ENCODE measurements around the gene RGS16.

Gene RGS16

GRCh38 chr1:182614796-182615454 lies 10.7 kb upstream of the RGS16 start (continued):
- 0 out of 2 replicates have a peak, but pooled peaks have one; percentile 43 for TF ChIP-seq ZNF596 (tag by site-specific recombination; IDR thresholded peaks at IDR 0.05)
- TF ChIP-seq YY1 (tag by site-specific recombination; IDR thresholded peaks at IDR 0.05) = peak; percentile 14; the same call in 1 of the 2 replicates
- peak; percentile 83 for TF ChIP-seq ZNF561 (tag by site-specific recombination; IDR thresholded peaks at IDR 0.05; ENCODE audit: borderline replicate concordance)
- TF ChIP-seq ZNF629 (tag by site-specific recombination; IDR thresholded peaks at IDR 0.05) = peak; percentile 39; the same call in 1 of the 2 replicates
- TF ChIP-seq ZBTB26 (tag by site-specific recombination; optimal IDR thresholded peaks at IDR 0.05) = peak; percentile 96
- TF ChIP-seq TCF7L2 (IDR thresholded peaks at IDR 0.05; ENCODE audit: borderline replicate concordance, low read depth, low read length) = peak; percentile 40; the same call in 1 of the 2 replicates
- TF ChIP-seq ZNF362 (tag by site-specific recombination; IDR thresholded peaks at IDR 0.05) = no peak
- TF ChIP-seq ZSCAN30 (tag by site-specific recombination; IDR thresholded peaks at IDR 0.05) = peak; percentile 62
- no peak for TF ChIP-seq ZNF704 (tag by site-specific recombination; IDR thresholded peaks at IDR 0.05)
- TF ChIP-seq ZNF843 (tag by site-specific recombination; IDR thresholded peaks at IDR 0.05) = peak; percentile 45; the same call in 1 of the 2 replicates
- TF ChIP-seq HIC1 (tag by site-specific recombination; IDR thresholded peaks at IDR 0.05) = no peak
- TF ChIP-seq KLF8 (tag by site-specific recombination; IDR thresholded peaks at IDR 0.05) = peak; percentile 74
- peak; percentile 58; the same call in 1 of the 2 replicates for TF ChIP-seq KLF16 (tag by site-specific recombination; IDR thresholded peaks at IDR 0.05)

GRCh38 chr1:182611787-182612186 lies 7.6 kb upstream of the RGS16 start:
- Histone ChIP-seq H3K4me3 (ENCODE audit: low read depth, low read length) (no peak overlapping the region), H3K4me1 (ENCODE audit: control insufficient read depth, insufficient read depth, low read length) (peaks cover 23% of the 10 kb centered on the region), H3K27ac (ENCODE audit: extremely low read depth, low read depth, low read length) (no peak overlapping the region), H3K9me3 (ENCODE audit: control insufficient read depth, insufficient read depth, low read depth, low read length) (no peaks in the 10 kb centered on the region), H3K36me3 (ENCODE audit: control insufficient read depth in 2 of 2, insufficient read depth in 1 of 2, low read length in 2 of 2) (no peaks in the 10 kb centered on the region)
- ChIA-PET CTCF (interaction anchor here (0.8 to 2.2 kb wide), 6 partner anchors 9 to 173 kb away, joined by 3 to 9 read pairs (median 6); no protein-coding TSS in a partner anchor), POLR2A (no interaction called here)
- TF ChIP-seq PRDM10 (tag by site-specific recombination; IDR thresholded peaks at IDR 0.05) (peak; percentile 68), ZNF146 (tag by site-specific recombination; IDR thresholded peaks at IDR 0.05) (no peak), ZNF341 (tag by site-specific recombination; IDR thresholded peaks at IDR 0.05; ENCODE audit: low read depth) (peak; percentile 38; the same call in 1 of the 2 replicates), SCRT2 (tag by site-specific recombination; IDR thresholded peaks at IDR 0.05) (peak; percentile 83), HOXC10 (CRISPR knock-in tag; IDR thresholded peaks at IDR 0.05) (no peak), ZNF211 (tag by site-specific recombination; IDR thresholded peaks at IDR 0.05; ENCODE audit: low read depth) (no peak), SCRT1 (tag by site-specific recombination; IDR thresholded peaks at IDR 0.05; ENCODE audit: borderline replicate concordance) (peak; percentile 70), ZBTB11 (tag by site-specific recombination; conservative IDR thresholded peaks at IDR 0.05; ENCODE audit: low read depth) (no peak), ZIC2 (tag by site-specific recombination; IDR thresholded peaks at IDR 0.05) (peak; percentile 52), GLIS1 (tag by site-specific recombination; IDR thresholded peaks at IDR 0.05) (peak; percentile 48)

All from HEK293 (cell line).